Measurements from ENCODE around the gene SNX8.

Gene SNX8

GRCh38 chr7:2314209-2314955 is at the start of gene SNX8:
TSS of gene SNX8 (minus strand) at chr7:2314441. CDS start at chr7:2314421, 20 bp downstream.
- peak within 1 kb of the TSS; percentile 93 for H3K4me3 ChIP-seq (ENCODE audit: low read length)
- TF ChIP-seq ZNF274 (IDR thresholded peaks at IDR 0.05; ENCODE audit: low read depth, low read length), result no peak

- no peak overlapping the region for H3K4me3 ChIP-seq (ENCODE audit: low read length)
- TF ChIP-seq ZNF274 (IDR thresholded peaks at IDR 0.05; ENCODE audit: low read depth, low read length), result no peak
These were observed 48.3 kb upstream of the SNX8 start for GRCh38 chr7:2362385-2363088.

GRCh38 chr7:2360796-2361195 is 46.6 kb upstream of the SNX8 start:
- no peak for TF ChIP-seq ZNF274 (IDR thresholded peaks at IDR 0.05; ENCODE audit: low read depth, low read length)
- H3K4me3 ChIP-seq (ENCODE audit: low read length), result no peak overlapping the region

GRCh38 chr7:2359610-2360009 is 45.4 kb upstream of the SNX8 start:
- TF ChIP-seq ZNF274 (IDR thresholded peaks at IDR 0.05; ENCODE audit: low read depth, low read length), result no peak
- H3K4me3 ChIP-seq (ENCODE audit: low read length), result no peak overlapping the region

- no peak for TF ChIP-seq ZNF274 (IDR thresholded peaks at IDR 0.05; ENCODE audit: low read depth, low read length)
These were observed 44.8 kb upstream of the SNX8 start for GRCh38 chr7:2358968-2359527.

GRCh38 chr7:2357571-2357970 is 43.3 kb upstream of the SNX8 start:
- TF ChIP-seq ZNF274 (IDR thresholded peaks at IDR 0.05; ENCODE audit: low read depth, low read length), result no peak
- H3K4me3 ChIP-seq (ENCODE audit: low read length), result no peak overlapping the region

More at GRCh38 chr7:2358968-2359527, 44.8 kb upstream of the SNX8 start:
- no peak overlapping the region for H3K4me3 ChIP-seq (ENCODE audit: low read length)

- TF ChIP-seq ZNF274 (IDR thresholded peaks at IDR 0.05; ENCODE audit: low read depth, low read length), result no peak
- no peak overlapping the region for H3K4me3 ChIP-seq (ENCODE audit: low read length)
These were observed 42.9 kb upstream of the SNX8 start for GRCh38 chr7:2357165-2357564.

- peak overlapping the region; percentile 97 for H3K4me3 ChIP-seq (ENCODE audit: low read length)
- no peak for TF ChIP-seq ZNF274 (IDR thresholded peaks at IDR 0.05; ENCODE audit: low read depth, low read length)
These were observed 41.4 kb upstream of the SNX8 start for GRCh38 chr7:2355705-2356008.

- TF ChIP-seq ZNF274 (IDR thresholded peaks at IDR 0.05; ENCODE audit: low read depth, low read length), result no peak
- peak overlapping the region; percentile 97 for H3K4me3 ChIP-seq (ENCODE audit: low read length)
These were observed 40.9 kb upstream of the SNX8 start for GRCh38 chr7:2354939-2355704.

- peak within 1 kb of the TSS; percentile 97 for H3K4me3 ChIP-seq (ENCODE audit: low read length)
- TF ChIP-seq ZNF274 (IDR thresholded peaks at IDR 0.05; ENCODE audit: low read depth, low read length), result no peak
These were observed 40.1 kb upstream of the SNX8 start, which contains the start of gene EIF3B for GRCh38 chr7:2354186-2354938. TSS of gene EIF3B (plus strand) at chr7:2354827. CDS start at chr7:2354922, 95 bp downstream.

GRCh38 chr7:2353936-2354185 is 39.6 kb upstream of the SNX8 start:
- no peak for TF ChIP-seq ZNF274 (IDR thresholded peaks at IDR 0.05; ENCODE audit: low read depth, low read length)
- H3K4me3 ChIP-seq (ENCODE audit: low read length), result peak overlapping the region; percentile 97

GRCh38 chr7:2353113-2353935 is 39.1 kb upstream of the SNX8 start:
- no peak for TF ChIP-seq ZNF274 (IDR thresholded peaks at IDR 0.05; ENCODE audit: low read depth, low read length)
- H3K4me3 ChIP-seq (ENCODE audit: low read length), result peak overlapping the region; percentile 97

GRCh38 chr7:2350861-2351260 is 36.6 kb upstream of the SNX8 start:
- H3K4me3 ChIP-seq (ENCODE audit: low read length), result no peak overlapping the region
- no peak for TF ChIP-seq ZNF274 (IDR thresholded peaks at IDR 0.05; ENCODE audit: low read depth, low read length)
